ENCODE measurements around the gene CORO1C.

Gene CORO1C

GRCh38 chr12:108757856-108758255 lies 26.5 kb upstream of the CORO1C start:
- no peaks in the 10 kb centered on the region for H3K4me1 ChIP-seq (ENCODE audit: control insufficient read depth in 1 of 2, insufficient read depth in 2 of 2, low read length in 2 of 2)
- WGBS (ENCODE audit: extremely low coverage, insufficient coverage, insufficient read length), result no CpG with 5 or more reads among the region's 2 CpGs

GRCh38 chr12:108756421-108756820 lies 25.1 kb upstream of the CORO1C start:
- peaks cover 2% of the 10 kb centered on the region for H3K9me3 ChIP-seq (ENCODE audit: insufficient read depth, low read depth, low read length)
- H3K4me3 ChIP-seq (ENCODE audit: low read depth, low read length), result no peak overlapping the region
- no peak overlapping the region for H4K91ac ChIP-seq (ENCODE audit: low read depth, low read length)
- no peak overlapping the region for H3K14ac ChIP-seq (ENCODE audit: low read length)
- H3K4me2 ChIP-seq (ENCODE audit: low read length), result no peak overlapping the region
- H3K9ac ChIP-seq (ENCODE audit: low read length), result no peak overlapping the region
- no peak overlapping the region for H2BK12ac ChIP-seq (ENCODE audit: low read length)
- H3K4me1 ChIP-seq (ENCODE audit: control insufficient read depth in 1 of 2, insufficient read depth in 2 of 2, low read length in 2 of 2), result no peaks in the 10 kb centered on the region
- H3K79me1 ChIP-seq (ENCODE audit: low read length), result no peaks in the 10 kb centered on the region
- H2AFZ ChIP-seq (ENCODE audit: insufficient read depth, low read length, poor library complexity), result no peak overlapping the region
- DNase-seq, result no peak
- no peak overlapping the region for H3K4ac ChIP-seq (ENCODE audit: low read depth, low read length)
- no peak overlapping the region for H3K23ac ChIP-seq (ENCODE audit: low read length)
- H2BK5ac ChIP-seq (ENCODE audit: low read depth, low read length, poor library complexity), result no peak overlapping the region
- H3K79me2 ChIP-seq (ENCODE audit: control insufficient read depth, insufficient read depth, low read length, poor library complexity), result no peaks in the 10 kb centered on the region
- H4K12ac ChIP-seq (ENCODE audit: low read depth, low read length), result no peak overlapping the region
- no CpG with 5 or more reads among the region's 6 CpGs for WGBS (ENCODE audit: extremely low coverage, insufficient coverage, insufficient read length)
- no peak overlapping the region for H4K8ac ChIP-seq (ENCODE audit: low read depth, low read length)
- no peak overlapping the region for H3K18ac ChIP-seq (ENCODE audit: low read length)
- no peak overlapping the region for H2AK5ac ChIP-seq (ENCODE audit: low read length)
- no peaks in the 10 kb centered on the region for H3K27me3 ChIP-seq (ENCODE audit: insufficient read depth, low read length)
- no peak overlapping the region for H2BK120ac ChIP-seq (ENCODE audit: insufficient read depth, low read length, poor library complexity)
- H3K36me3 ChIP-seq (ENCODE audit: control insufficient read depth in 1 of 2, insufficient read depth in 2 of 2, low read length in 2 of 2), result no peaks in the 10 kb centered on the region
- no peak overlapping the region for H3K27ac ChIP-seq (ENCODE audit: low read depth, low read length)

More at GRCh38 chr12:108757856-108758255, 26.5 kb upstream of the CORO1C start:
- no peak overlapping the region for H2AK5ac ChIP-seq (ENCODE audit: low read length)
- H3K79me1 ChIP-seq (ENCODE audit: low read length), result no peaks in the 10 kb centered on the region
- no peak overlapping the region for H2BK120ac ChIP-seq (ENCODE audit: insufficient read depth, low read length, poor library complexity)
- no peaks in the 10 kb centered on the region for H3K79me2 ChIP-seq (ENCODE audit: control insufficient read depth, insufficient read depth, low read length, poor library complexity)
- H3K27ac ChIP-seq (ENCODE audit: low read depth, low read length), result no peak overlapping the region
- H3K14ac ChIP-seq (ENCODE audit: low read length), result no peak overlapping the region
- H3K4ac ChIP-seq (ENCODE audit: low read depth, low read length), result no peak overlapping the region
- peaks cover 2% of the 10 kb centered on the region for H3K9me3 ChIP-seq (ENCODE audit: insufficient read depth, low read depth, low read length)
- no peak overlapping the region for H4K8ac ChIP-seq (ENCODE audit: low read depth, low read length)
- no peak overlapping the region for H3K4me2 ChIP-seq (ENCODE audit: low read length)
- DNase-seq, result no peak
- no peak overlapping the region for H4K91ac ChIP-seq (ENCODE audit: low read depth, low read length)
- no peaks in the 10 kb centered on the region for H3K27me3 ChIP-seq (ENCODE audit: insufficient read depth, low read length)
- H3K4me3 ChIP-seq (ENCODE audit: low read depth, low read length), result no peak overlapping the region
- H3K36me3 ChIP-seq (ENCODE audit: control insufficient read depth in 1 of 2, insufficient read depth in 2 of 2, low read length in 2 of 2), result no peaks in the 10 kb centered on the region
- H2BK5ac ChIP-seq (ENCODE audit: low read depth, low read length, poor library complexity), result no peak overlapping the region
- H3K18ac ChIP-seq (ENCODE audit: low read length), result no peak overlapping the region
- H2AFZ ChIP-seq (ENCODE audit: insufficient read depth, low read length, poor library complexity), result no peak overlapping the region
- no peak overlapping the region for H3K9ac ChIP-seq (ENCODE audit: low read length)
- no peak overlapping the region for H3K23ac ChIP-seq (ENCODE audit: low read length)
- no peak overlapping the region for H2BK12ac ChIP-seq (ENCODE audit: low read length)
- no peak overlapping the region for H4K12ac ChIP-seq (ENCODE audit: low read depth, low read length)

GRCh38 chr12:108755481-108755880 lies 24.2 kb upstream of the CORO1C start:
- Histone ChIP-seq H3K18ac (ENCODE audit: low read length) (no peak overlapping the region), H3K23ac (ENCODE audit: low read length) (no peak overlapping the region), H4K12ac (ENCODE audit: low read depth, low read length) (no peak overlapping the region), H4K8ac (ENCODE audit: low read depth, low read length) (no peak overlapping the region), H3K9me3 (ENCODE audit: insufficient read depth, low read depth, low read length) (peaks cover 2% of the 10 kb centered on the region), H4K91ac (ENCODE audit: low read depth, low read length) (no peak overlapping the region), H3K4me3 (ENCODE audit: low read depth, low read length) (no peak overlapping the region), H3K4me1 (ENCODE audit: control insufficient read depth in 1 of 2, insufficient read depth in 2 of 2, low read length in 2 of 2) (peaks cover 0 to 3% of the 10 kb centered on the region in 2 experiments), H2BK5ac (ENCODE audit: low read depth, low read length, poor library complexity) (no peak overlapping the region), H2BK120ac (ENCODE audit: insufficient read depth, low read length, poor library complexity) (no peak overlapping the region), H3K14ac (ENCODE audit: low read length) (no peak overlapping the region), H3K27ac (ENCODE audit: low read depth, low read length) (no peak overlapping the region), H3K27me3 (ENCODE audit: insufficient read depth, low read length) (no peaks in the 10 kb centered on the region), H2BK12ac (ENCODE audit: low read length) (no peak overlapping the region), H3K9ac (ENCODE audit: low read length) (no peak overlapping the region), H3K4ac (ENCODE audit: low read depth, low read length) (no peak overlapping the region), H2AK5ac (ENCODE audit: low read length) (no peak overlapping the region), H3K79me2 (ENCODE audit: control insufficient read depth, insufficient read depth, low read length, poor library complexity) (no peaks in the 10 kb centered on the region), H3K79me1 (ENCODE audit: low read length) (no peaks in the 10 kb centered on the region), H3K36me3 (ENCODE audit: control insufficient read depth in 1 of 2, insufficient read depth in 2 of 2, low read length in 2 of 2) (no peaks in the 10 kb centered on the region), H2AFZ (ENCODE audit: insufficient read depth, low read length, poor library complexity) (no peak overlapping the region), H3K4me2 (ENCODE audit: low read length) (no peak overlapping the region)
- WGBS (ENCODE audit: extremely low coverage, insufficient coverage, insufficient read length), result no CpG with 5 or more reads among the region's 2 CpGs
- DNase-seq, result no peak

- Histone ChIP-seq H3K9me3 (ENCODE audit: insufficient read depth, low read depth, low read length) (no peaks in the 10 kb centered on the region), H3K23ac (ENCODE audit: low read length) (no peak overlapping the region), H2AK5ac (ENCODE audit: low read length) (no peak overlapping the region), H3K79me1 (ENCODE audit: low read length) (no peaks in the 10 kb centered on the region), H3K4me1 (ENCODE audit: control insufficient read depth in 1 of 2, insufficient read depth in 2 of 2, low read length in 2 of 2) (peaks cover 0 to 3% of the 10 kb centered on the region in 2 experiments), H3K4ac (ENCODE audit: low read depth, low read length) (no peak overlapping the region), H3K79me2 (ENCODE audit: control insufficient read depth, insufficient read depth, low read length, poor library complexity) (no peaks in the 10 kb centered on the region), H4K91ac (ENCODE audit: low read depth, low read length) (no peak overlapping the region), H2BK120ac (ENCODE audit: insufficient read depth, low read length, poor library complexity) (no peak overlapping the region), H3K4me3 (ENCODE audit: low read depth, low read length) (no peak overlapping the region), H3K9ac (ENCODE audit: low read length) (no peak overlapping the region), H2BK12ac (ENCODE audit: low read length) (no peak overlapping the region), H3K27ac (ENCODE audit: low read depth, low read length) (no peak overlapping the region), H3K4me2 (ENCODE audit: low read length) (no peak overlapping the region), H3K36me3 (ENCODE audit: control insufficient read depth in 1 of 2, insufficient read depth in 2 of 2, low read length in 2 of 2) (no peaks in the 10 kb centered on the region), H3K18ac (ENCODE audit: low read length) (no peak overlapping the region), H3K27me3 (ENCODE audit: insufficient read depth, low read length) (no peaks in the 10 kb centered on the region), H2BK5ac (ENCODE audit: low read depth, low read length, poor library complexity) (no peak overlapping the region), H4K12ac (ENCODE audit: low read depth, low read length) (no peak overlapping the region), H4K8ac (ENCODE audit: low read depth, low read length) (no peak overlapping the region), H3K14ac (ENCODE audit: low read length) (no peak overlapping the region), H2AFZ (ENCODE audit: insufficient read depth, low read length, poor library complexity) (no peak overlapping the region)
- no peak for DNase-seq
- WGBS (ENCODE audit: extremely low coverage, insufficient coverage, insufficient read length), result no CpG with 5 or more reads among the region's 6 CpGs
Observed at GRCh38 chr12:108753976-108754375, 22.7 kb upstream of the CORO1C start.
